Islet precursor cell (in vitro differentiated cells): ENCODE results near the gene DIRAS1.
A peak's percentile ranks its signal among the peaks of the same experiment; 100 is the strongest.
"Not testable (repeated sequence)": the region's sequence is repeated elsewhere in the genome, so short reads cannot be mapped to it uniquely, and the experiment has no call there.

Source experiments
- DNase-seq: peaks from one replicate; pipeline ENCODE4 v3.0.0-alpha.2; 2018

DIRAS1 gene

DNA sequence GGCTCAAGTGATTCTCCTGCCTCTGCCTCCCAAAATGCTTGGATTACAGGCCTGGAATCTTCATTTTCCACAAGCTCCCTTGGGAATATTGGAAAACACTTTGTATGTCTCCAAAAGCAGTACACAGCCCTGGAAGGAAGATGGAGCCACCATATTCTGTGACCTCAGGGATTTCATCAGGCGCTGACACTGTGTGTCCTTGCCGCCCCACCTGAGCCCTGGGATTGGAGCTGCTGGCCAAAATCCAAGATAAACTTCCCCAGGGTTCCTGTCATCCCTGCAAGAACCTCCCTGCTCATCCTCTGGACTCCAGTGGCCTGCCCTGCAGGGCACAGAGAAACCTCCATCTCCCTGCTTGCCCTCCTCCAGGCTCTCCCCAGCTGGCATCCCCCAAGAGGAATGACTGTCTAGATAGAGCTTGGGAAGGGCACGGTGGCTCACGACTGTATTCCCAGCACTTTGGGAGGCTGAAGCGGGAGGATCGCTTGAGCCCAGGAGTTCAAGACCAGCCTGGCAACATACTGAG lies 17.4 kb downstream of the DIRAS1 start:
- no peak for DNase-seq

DNA sequence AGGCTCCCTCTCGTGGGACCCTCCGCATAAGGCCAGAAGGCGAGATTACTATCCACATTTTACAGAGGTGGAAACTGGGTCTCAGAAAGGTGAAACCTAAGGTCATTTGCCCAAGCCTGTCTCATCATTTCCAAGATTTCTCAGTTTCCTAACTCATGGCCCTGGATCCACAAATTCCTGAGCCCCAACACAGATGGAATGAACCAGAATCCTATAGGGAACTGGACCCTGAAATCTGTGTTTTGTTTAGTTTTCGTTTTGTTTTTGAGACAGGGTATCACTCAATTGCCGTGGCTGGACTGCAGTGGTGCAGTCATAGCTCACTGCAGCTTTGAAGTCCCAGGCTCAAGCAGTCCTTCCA lies 18.1 kb downstream of the DIRAS1 start:
- DNase-seq = no peak

DNA sequence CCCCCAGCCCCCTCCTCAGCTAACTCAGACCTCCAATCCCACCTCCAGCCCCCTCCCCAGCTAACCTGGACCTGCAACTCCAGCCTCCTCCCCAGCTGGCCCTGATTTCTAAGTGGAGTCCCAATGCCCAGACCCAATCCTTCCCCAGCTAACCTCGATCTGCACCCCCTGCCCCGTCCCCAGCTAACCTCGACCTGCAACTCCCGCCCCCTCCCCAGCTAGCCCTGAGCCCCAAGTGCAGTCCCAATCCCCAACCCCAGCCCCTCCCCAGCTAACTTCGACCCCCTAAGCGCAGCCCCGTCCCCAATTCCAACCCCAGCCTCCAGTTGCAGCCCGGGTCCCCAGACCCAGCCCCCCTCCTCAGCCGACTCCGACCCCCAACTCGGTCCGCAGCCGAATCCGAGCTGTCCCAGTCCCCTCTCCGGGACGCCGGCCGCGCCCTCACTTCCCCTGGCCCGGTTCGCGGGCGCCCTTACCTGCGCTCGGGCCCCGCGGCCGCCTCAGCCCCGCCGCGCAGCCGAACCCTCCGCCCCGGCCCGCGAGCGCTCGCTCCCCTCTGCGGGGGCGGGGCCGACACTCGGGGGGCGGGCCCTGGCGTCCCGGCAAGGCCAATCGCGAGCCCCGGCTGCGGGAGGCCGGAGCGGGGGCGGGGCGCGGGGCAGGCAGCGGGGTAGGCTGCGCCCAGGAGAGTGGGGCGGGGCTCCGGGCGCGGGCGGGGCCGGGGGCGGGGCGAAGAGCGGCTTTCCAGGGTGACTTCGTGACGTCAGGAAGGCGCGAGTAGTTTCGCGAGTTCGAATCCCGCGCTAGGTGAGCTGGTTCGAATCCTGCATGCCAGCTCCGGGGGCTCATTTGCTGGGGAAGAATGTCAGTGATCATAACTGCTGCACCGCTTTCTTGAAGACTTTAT lies 18.7 kb downstream of the DIRAS1 start, which contains the start of gene GNG7:
TSS of gene GNG7 (minus strand) at position 525 of the 907 bp plus-strand sequence. CDS start 182,006 bp downstream, outside the sequence.
- peak; percentile 94 for DNase-seq

DNA sequence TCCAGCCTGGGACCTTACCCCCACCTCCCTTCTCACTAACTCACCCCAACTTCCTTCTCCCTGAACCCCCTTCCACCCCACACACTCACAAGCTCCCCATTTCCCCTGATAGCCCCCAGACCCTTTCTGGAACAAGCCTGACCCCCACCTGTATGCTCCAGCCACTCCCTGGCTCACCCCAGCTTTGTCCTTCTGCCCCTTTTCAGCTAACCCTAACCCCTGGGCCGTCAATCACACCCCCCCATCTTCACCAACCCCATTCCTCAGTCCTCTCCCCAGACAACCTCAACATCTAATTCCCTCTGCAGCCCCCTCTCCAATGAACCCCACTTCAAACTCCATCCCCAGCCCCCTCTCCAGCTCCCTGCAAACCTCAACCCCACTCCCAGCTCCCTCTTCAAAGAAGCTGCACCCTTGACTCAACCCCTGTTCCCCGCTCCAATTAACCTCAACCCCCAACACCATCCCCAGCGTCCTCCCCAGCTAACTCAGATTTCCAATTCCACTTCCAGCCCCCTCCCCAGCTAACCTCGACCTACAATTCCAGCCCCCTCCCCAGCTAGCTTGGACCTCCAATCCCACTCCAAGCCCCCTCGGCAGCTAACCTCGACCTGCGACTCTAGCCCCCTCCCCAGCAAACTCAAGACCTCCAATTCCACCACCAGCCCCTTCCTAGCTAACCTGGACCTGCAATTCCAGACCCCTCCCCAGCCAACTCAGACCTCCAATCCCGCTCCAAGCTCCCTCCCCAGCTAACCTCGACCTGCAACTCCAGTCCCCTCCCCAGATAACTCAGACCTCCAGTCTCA lies 19.6 kb downstream of the DIRAS1 start:
- no peak for DNase-seq

DNA sequence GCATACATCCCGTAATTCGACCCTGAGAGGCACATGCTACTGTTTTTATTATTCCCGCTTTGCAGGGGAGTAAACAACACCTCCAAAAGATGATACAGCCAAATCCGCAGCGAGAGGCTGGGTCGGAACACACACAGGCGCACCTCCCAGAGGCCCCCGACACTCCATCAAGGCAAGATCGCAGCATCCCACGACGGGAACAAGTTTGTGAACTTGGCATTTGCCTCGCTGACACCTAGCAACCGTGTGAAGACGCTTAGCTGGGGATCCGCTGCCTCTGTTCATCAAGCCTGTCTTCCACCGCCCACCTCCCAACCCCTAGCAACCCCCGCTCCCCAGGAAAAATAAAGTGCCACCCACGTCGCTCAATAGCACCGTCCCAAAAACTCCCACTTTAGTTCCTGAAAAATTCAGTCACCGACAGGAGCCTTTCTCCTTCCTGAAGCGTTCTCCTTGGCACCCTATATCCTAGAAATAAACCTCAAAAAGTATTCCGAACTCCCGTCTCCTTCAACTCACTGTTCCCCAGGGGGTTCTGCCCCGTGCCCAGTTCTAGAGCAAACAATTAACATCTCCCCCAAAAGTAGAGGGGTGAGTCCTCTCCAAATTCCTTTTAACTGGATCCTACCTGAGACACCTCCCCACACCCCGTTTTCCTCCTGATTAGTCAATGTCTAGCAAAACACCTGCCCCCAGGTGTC lies 20.4 kb downstream of the DIRAS1 start:
- no peak for DNase-seq

DNA sequence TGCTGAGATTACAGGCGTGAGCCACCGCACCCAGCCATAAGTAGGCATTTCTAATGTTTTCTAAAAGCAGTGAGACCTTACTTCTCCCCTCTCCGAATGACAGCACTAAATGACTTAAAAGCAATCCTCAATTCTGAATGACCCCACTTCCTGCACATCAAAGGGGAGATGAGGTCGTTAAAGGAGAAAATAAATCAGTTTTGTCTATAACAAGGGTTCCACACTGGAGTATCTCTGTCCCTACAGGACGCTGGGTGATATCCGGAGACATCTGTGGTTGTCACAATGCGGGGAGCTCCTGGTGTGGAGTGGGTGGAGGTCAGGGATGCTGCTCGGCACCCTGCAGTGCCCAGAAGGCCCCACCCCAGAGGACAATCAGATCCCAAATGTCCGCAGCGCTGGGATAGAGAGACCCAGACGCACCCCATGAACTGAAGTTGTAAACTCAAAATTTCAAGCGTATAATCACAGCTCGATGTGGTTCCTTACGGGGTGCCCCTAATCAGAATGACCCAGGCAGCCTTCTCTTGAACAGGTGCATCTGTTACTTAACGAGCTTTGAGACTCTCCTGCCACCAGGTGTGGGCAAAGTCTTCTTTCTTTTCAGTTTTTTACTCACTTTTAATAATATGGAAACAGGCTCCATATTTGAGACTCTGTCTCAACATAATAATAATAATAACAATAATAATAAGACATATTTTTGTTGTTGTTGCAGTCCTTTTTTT lies 21.6 kb downstream of the DIRAS1 start:
- no peak for DNase-seq

DNA sequence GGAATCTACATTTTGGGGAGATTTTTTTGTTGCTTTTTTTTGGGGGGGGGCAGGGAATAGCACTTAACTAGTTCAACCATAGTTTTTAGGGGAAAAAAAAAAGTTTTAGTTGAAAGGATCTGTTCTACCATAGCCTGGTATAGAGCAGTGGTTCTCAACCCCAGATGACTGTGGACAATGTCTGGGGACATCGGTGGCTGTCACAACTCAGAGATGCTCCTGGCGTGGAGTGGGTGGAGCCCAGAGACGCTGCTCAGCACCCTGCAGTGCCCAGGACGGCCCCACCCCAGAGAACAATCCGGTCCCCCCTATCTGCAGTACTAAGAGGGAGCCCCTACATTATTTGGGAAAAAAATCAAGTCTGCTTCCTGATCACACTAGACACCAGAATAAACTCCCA lies 27.0 kb downstream of the DIRAS1 start:
- no peak for DNase-seq

DNA sequence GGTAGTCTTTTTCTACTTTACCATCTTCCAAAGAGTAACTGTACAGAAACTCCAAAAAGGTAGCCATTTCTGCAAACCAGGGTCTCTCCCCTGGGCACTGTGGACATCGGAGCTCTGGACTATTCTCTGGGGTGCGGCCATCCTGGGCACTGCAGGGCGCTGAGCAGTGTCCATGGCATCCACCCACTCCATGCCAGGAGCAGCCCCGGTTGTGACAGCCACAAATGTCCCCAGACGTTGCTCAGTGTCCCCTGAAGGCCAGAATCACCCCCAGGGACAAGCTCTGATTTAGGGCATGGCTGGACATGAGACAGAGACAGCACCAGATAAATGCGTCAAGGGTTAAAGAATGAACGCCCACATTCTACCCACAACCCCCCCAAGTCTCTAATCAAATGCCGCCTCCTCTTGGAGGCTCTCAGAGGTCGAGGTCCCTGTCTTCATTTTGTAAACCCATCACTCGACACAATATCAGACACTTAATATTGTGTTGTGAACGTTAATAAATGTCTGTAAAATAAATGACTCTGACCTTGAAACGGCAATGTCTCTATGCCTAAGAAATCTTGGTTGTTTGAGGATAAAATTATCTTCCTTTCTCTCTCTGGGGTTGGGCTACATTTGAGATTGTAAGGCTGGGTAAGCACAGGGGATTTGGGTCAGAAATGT lies 27.5 kb downstream of the DIRAS1 start:
- no peak for DNase-seq

DNA sequence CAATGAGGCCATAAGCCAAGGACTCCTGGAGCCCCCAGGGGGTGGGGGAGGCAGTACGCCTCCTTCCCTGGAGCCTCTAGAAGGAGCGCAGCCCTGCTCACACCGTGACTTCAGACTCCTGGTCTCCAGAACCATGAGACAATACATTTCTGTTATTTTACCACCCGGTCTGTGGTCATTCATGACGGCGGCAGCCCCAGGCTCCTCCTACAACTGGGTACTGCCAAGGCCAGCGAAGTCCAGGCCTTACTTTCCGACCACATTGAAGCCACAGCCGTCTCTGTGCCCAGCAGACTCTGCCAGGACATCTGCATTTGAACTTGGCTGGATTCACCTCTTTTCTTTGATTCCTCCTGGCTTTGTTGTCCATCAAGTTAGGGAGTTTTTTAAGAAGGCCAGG lies 29.2 kb downstream of the DIRAS1 start:
- DNase-seq = no peak

DNA sequence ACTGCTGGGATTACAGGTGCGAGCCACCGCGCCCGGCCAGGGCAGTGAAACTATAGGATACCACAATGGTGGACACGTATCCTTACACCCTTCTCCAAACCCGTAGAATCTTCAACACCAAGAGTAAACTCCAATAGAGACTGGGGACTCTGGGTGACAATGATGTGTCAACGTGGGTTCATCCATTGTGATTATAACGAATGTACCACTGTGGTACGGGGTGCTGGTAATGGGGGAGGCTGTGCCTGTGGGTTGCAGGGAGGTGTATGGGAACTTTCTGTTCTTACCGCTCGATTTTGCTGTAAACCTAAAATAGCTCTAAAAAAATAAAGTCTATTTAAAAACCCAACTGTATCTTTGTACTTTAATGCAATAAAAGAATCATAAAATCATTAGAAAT lies 30.3 kb downstream of the DIRAS1 start:
- no peak for DNase-seq

DNA sequence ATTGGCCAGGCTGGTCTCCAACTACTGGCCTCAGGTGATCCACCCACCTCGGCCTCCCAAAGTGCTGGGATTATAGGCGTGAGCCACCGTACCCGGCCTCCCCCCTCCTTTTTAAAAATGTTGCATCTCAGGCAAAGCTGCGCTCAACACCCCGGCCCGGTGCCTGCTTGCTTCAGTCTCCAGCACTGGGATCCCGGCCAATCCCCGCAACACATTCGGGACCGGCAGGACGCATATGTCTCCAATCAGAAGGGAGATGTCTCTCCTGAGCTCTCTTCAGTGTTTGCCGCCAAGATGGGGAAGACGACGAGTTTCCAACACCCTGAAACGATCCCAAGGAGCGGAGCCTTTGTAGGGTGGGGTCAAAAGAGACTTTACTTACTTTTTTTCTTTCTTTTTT lies 34.8 kb downstream of the DIRAS1 start:
- no peak for DNase-seq

DNA sequence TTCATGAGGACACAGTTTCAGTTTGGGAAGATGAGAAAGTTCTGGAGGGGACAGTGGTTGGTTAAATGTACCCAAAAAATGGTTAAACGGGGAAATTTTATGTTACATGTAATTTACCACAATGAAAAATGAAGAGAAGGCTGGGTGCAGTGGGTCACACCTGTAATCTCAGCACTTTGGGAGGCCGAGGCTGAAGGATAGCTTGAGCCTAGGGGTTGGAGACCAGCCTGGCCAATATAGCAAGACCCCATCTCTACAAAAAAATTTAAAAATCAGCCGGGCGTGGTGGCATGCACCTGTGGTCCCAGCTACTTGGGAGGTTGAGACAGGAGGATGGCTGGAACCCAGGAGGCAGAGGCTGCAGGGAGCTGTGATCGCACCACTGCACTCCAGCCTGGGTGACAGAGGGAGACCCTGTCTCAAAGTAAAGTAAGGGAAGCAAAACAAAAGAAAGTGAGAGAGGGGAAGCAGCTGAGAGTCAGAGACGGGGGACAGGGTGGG lies 35.9 kb downstream of the DIRAS1 start:
- no peak for DNase-seq

DNA sequence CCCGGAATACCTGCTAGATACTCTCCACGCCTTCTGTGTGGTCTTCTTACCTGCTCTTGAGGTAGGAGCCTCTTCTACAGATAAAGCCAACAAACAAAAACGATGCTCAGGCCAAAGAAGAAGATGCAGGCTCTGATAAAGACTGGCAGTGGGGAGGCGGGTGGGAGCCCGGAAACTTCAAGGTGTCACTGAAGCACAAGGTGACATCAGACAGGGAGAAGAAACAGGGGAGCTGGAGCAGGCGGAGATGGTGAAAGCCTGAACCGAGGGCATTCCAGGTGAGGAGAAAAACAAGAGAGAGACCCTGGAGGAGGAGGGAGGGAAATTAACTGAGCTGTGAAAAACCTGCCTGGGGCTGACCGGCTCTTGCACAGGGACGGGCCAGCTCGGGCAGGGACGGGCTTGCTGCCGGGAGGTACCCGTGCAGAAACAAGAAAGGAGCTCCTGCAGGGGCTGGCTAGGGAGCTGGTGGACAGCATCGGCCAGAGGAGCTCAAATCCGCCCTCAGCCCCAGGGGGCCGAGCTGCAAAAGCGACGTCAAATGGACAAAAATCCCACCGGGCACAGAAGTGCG lies 37.7 kb downstream of the DIRAS1 start:
- DNase-seq = no peak

DNA sequence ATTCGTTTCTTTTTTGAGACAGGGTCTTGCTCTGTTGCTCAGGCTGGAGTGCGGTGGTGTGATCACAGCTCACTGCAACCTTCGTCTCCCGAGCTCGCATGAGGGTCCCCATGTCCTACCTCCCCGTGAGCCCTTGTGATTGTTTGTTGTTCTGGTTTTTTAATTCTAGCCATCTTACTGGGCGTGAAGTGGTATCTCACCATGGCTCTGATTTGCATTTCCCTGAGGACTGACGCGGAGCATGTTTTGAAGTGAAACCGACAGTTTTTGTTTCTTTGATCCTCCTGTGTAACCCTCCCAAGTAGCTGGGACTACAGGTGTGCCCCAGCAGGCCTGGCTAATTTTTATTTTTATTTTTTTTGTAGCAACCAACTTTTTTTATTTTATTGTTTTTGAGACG lies 40.4 kb downstream of the DIRAS1 start:
- no peak for DNase-seq

DNA sequence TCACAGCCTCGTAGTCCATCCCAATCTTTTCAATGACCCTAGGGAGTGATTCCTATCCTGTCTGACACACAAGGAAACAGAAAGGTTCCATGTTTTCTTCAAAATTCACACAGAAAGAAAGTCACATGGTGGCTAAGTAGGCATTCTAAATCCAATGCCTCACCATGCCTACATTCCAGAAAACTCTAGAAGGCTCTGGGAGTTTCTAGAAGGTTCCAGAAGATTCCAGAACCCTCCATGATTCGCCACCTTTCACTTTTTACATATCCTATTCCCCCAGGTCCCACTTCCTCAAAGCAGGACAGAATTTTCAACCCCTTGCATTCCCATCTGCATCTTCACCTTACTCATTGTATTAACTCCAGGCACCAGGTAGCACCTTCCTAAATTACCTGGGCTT lies 41.7 kb downstream of the DIRAS1 start:
- no peak for DNase-seq

DNA sequence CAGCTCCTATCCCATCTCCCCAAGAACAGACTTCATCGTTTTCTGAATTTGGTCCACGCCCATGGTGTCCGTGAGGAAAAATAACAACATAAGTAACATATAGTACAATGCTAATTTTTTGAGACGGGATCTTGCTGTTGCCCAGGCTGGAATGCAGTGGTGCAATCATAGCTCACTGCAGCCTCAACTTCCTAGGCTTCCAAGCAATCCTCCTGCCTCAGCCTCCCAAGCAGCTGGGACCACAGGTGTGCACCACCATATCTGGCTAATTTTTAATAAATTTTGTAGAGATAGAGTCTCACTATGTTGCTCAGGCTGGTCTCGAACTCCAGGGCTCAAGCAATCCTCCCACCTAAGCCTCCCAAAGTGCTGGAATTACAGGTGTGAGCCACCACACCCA lies 42.2 kb downstream of the DIRAS1 start:
- not testable (repeated sequence) for DNase-seq

DNA sequence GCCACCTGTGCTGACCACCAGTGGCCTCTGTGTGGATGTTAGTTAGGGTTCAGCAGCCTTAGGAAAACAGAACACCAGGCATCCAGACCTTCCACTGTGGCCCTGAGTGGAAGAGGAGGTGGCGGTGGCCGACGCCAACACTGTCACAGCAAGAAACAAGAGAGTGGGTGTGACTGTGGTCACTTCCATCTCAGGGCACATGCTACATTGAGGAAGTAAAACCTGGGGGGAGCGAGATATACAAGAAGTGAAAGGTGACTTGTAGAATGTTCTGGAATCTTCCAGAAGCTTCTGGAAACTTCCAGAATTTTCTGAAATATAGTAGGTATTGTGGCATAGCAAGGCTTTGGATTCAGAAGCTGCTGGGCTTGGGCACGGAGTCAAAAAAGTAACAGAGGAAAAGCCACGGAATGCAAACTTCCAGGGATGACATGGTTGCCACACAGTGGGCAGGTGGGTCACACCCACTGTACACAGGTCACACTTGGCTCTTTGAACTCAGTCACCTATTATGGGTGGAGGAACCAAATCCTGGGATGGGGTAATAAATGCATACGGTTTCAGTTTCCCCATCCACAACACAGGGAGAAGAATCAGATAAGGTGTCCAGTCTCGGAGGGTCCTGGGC lies 43.0 kb downstream of the DIRAS1 start:
- DNase-seq = no peak

DNA sequence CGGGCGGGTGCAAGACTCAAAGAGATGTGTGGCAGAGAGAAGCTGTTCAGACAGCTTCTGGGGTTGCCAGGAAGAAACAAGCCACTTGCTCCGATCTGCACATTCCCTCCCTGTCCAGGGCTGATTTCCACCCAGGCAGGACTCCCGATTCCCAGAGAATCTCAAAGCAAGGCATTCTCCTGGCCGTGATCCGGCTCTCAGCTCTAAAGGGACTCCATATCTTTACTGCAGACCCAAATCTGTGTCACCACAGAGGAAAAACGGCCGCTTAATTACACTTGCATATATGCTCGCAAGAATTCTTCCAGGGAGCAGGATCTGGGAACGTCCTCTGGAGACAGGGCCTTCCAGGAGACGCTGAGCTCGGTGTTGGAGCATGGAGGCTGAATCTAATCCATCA lies 44.3 kb downstream of the DIRAS1 start:
- DNase-seq = no peak

DNA sequence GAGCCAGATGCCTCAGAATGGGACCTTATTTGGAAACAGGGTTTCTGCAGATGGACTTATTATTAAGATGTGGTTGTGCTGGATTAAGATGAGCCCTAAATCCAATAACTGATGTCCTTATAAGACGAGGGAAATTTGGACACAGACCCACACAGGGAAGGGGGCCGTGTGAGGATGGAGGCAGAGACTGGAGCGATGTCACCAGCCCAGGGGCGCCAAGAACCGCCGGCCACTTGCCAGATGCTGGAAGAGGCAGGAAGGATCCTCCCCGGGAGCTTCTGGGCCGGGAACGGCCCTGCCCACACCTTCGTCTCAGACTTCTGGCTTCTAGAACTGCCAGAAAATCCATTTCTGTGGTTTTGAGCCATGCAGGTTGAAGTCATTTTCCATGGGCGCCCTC lies 45.3 kb downstream of the DIRAS1 start:
- no peak for DNase-seq

DNA sequence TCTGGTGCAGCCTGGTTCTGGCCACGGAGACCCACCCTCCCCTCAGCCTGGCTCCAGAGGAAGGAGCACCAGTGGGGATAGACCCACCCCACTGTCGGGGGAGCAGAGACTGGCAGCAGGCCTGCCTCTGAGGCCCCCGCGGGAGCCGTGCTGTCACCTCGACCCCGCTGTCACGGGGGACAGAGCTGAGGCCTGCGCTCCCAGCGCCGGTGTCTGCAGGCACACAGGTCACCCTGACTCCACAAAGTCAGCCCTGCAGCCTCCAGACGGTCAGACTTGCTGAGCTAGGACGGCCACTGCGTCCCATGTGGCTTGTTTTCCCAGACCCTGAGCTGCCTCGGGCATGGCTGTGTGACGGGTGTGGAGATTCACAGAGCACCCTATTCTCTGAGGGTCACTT lies 51.0 kb downstream of the DIRAS1 start:
- no peak for DNase-seq
